IMR-90 (cell line): ENCODE measurements around the gene COX5B.
"Not testable (repeated sequence)": the region's sequence is repeated elsewhere in the genome, so short reads cannot be mapped to it uniquely, and the experiment has no call there.

Experiments
- FOS ChIP-seq: fragments of 150-350 bp; IDR thresholded peaks from 2 replicates; pipeline ENCODE4 v1.6.1; 2016; ENCODE audit warnings: low read depth, low read length
- MAFK ChIP-seq: IDR thresholded peaks from 2 replicates; pipeline ENCODE4 v1.6.1; 2012; ENCODE audit warnings: low read depth, low read length, improper control_type of control experiment
- MXI1 ChIP-seq: IDR thresholded peaks from 2 replicates; pipeline ENCODE4 v1.6.1; 2012; ENCODE audit warnings: low read depth, mild to moderate bottlenecking, low read length, moderate library complexity, borderline replicate concordance
- POLR2A ChIP-seq: IDR thresholded peaks from 2 replicates; pipeline ENCODE4 v1.6.1; 2012; ENCODE audit warnings: mild to moderate bottlenecking, low read depth, low read length
- RFX5 ChIP-seq: IDR thresholded peaks from 2 replicates; pipeline ENCODE4 v1.8.0; 2012; ENCODE audit warnings: low read depth, mild to moderate bottlenecking, low read length, moderate library complexity
- SMC3 ChIP-seq: fragments of 150-350 bp; IDR thresholded peaks from 2 replicates; pipeline ENCODE4 v1.6.1; 2016; ENCODE audit warnings: low read depth, mild to moderate bottlenecking, antibody characterized with exemption, low read length, moderate library complexity
- TF ChIP-seq, protein P1 (sequence below): conservative IDR thresholded peaks from 2 replicates; pipeline ENCODE4 v1.5.1; 2012; ENCODE audit warnings: mild to moderate bottlenecking, low read depth, low read length, improper control_type of control experiment
- TF ChIP-seq, protein P2 (sequence below): fragments of 150-350 bp; IDR thresholded peaks from 2 replicates; pipeline ENCODE4 v1.6.1; 2016; ENCODE audit warnings: low read depth, mild to moderate bottlenecking, low read length, moderate library complexity, borderline replicate concordance

DNA sequence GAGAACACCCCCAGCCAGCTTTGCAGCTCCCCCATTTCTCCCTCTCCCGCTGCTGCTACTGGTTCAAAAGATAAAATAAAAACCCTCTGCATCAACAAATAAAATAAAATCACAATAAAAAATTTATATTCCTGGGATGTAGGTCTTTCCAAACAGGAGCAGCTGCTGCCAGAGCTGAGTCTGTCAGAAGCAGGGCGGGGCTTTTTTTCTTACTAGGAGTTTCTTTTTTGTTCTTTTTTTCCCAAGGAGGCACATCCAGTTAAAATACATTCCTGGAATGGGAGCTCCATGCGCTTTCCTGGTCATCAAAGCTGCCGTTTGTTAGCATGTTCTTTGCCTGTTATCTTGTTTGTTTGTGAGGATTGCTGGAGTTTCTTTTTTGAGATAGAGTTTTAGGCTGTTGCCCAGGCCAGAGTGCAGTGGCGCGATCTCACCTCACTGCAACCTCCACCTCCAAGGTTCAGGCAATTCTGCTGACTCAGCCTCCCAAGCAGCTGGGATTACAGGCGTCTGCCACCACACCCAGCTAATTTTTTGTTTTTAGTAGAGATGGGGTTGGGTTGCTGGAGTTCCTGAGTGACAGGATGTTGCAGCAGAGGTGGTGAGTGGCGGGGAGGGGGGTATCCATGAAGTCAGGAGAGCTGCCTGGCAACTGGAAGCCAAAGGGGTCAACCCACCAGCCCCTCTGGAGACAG, 20.4 kb upstream of the COX5B start:
- TF ChIP-seq, protein P1, sequence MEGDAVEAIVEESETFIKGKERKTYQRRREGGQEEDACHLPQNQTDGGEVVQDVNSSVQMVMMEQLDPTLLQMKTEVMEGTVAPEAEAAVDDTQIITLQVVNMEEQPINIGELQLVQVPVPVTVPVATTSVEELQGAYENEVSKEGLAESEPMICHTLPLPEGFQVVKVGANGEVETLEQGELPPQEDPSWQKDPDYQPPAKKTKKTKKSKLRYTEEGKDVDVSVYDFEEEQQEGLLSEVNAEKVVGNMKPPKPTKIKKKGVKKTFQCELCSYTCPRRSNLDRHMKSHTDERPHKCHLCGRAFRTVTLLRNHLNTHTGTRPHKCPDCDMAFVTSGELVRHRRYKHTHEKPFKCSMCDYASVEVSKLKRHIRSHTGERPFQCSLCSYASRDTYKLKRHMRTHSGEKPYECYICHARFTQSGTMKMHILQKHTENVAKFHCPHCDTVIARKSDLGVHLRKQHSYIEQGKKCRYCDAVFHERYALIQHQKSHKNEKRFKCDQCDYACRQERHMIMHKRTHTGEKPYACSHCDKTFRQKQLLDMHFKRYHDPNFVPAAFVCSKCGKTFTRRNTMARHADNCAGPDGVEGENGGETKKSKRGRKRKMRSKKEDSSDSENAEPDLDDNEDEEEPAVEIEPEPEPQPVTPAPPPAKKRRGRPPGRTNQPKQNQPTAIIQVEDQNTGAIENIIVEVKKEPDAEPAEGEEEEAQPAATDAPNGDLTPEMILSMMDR, result not testable (repeated sequence)
- TF ChIP-seq POLR2A, MAFK, MXI1, RFX5, FOS, SMC3: not testable (repeated sequence)
- TF ChIP-seq, protein P2, sequence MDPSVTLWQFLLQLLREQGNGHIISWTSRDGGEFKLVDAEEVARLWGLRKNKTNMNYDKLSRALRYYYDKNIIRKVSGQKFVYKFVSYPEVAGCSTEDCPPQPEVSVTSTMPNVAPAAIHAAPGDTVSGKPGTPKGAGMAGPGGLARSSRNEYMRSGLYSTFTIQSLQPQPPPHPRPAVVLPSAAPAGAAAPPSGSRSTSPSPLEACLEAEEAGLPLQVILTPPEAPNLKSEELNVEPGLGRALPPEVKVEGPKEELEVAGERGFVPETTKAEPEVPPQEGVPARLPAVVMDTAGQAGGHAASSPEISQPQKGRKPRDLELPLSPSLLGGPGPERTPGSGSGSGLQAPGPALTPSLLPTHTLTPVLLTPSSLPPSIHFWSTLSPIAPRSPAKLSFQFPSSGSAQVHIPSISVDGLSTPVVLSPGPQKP, result not testable (repeated sequence)
